ENCODE measurements around the gene ISCA2.

ISCA2 gene

DNA sequence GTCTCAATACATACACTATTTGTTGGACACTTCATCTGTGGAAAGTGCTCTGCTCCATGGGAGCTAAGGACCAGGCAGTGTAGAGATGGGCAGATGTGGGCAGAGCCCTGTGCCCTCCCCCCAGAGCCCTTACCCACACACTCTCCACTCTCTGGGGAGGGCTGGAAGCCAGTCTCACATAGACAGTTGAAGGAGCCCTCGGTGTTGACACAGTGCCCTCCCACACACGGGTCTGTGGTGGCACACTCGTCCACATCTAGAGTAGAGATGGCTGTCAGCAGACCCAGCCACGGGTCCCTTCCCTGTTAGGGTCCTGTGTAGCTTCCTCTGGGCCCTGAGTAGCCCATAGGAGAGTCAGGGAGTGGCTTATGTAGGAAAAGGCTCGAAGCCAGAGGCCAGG lies 14.3 kb downstream of the ISCA2 start:
- no peak for DNase-seq (ENCODE audit: low read depth in 1 of 2, low spot score in 1 of 2)

DNA sequence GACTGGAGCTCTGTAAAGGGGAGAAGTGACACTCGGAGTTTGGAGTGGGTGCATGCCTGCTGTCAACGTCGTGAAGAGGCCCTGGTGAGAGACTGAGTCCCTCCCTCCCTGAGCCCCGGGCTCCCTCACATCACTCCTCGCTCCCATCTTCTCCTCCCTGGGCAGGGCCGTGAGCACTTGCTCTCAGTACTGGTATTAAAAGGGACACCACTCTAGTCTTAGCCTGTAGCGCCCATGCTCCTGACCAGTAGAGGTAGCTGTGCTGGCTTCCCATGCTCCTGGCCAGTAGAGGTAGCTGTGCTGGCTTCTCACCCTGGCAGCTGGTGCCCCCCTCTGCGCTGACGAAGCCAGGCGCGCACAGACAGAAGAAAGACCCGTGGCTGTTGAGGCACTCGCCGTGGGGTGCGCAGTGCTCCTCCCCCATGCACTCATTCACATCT lies 14.7 kb downstream of the ISCA2 start:
- DNase-seq (ENCODE audit: low read depth in 1 of 2, low spot score in 1 of 2): no peak

DNA sequence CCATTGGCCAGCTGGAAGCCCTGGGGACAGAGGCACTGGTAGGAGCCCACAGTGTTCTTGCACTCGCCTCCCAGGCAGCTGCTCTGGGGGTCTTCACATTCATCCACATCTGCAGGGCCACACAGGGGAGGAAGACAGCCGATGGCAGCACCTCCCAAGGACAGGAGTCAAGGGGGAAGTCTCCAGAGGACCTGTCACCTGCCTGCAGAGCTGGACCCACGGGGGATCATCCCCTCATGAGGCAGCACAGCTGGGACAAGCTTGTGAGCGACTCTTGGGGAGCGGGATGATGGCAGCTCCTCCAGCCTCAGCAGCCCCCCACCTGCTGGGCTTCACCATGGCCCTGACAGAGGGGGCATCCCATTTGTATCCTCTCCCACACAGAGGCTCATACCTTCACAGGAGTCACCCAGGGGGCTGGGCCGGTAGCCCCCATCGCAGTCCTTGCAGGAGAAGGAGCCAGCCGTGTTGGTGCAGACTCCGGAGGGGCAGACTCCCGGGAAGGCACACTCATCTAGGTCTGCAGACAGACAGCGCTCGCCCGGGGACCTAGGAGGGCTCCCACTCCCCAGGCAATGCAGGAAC lies 15.4 kb downstream of the ISCA2 start:
- no peak for DNase-seq (ENCODE audit: low read depth in 1 of 2, low spot score in 1 of 2)

DNA sequence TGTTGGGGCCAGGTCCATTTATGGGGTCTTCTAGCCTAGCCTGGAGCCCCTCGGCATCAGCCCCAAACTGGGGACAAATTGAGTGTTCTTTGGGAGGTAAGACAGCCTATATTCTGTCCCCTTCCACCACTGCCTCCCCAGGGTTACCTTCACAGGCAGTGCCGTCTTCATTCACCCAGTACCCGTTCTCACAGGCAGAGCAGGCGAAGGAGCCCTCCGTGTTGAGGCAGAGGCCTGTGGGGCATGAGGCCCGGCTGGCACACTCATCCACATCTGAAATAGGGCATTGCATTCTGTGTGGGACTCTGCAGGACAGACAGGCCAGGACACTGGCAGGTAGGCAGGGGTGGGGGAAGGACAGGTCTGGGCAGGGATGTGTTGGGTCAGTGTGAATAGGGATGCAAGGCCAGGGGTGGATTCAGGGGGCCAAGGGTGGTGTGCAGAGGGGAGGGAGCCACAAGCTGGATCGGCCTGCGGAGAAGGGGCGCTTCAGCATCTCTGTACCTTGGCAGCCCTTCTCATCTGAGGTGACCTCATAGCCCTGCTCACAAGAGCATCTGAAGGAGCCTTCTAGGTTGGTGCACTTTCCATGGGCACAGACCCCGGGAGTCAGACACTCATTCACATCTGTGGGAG lies 16.1 kb downstream of the ISCA2 start:
- no peak for DNase-seq (ENCODE audit: low read depth in 1 of 2, low spot score in 1 of 2)

DNA sequence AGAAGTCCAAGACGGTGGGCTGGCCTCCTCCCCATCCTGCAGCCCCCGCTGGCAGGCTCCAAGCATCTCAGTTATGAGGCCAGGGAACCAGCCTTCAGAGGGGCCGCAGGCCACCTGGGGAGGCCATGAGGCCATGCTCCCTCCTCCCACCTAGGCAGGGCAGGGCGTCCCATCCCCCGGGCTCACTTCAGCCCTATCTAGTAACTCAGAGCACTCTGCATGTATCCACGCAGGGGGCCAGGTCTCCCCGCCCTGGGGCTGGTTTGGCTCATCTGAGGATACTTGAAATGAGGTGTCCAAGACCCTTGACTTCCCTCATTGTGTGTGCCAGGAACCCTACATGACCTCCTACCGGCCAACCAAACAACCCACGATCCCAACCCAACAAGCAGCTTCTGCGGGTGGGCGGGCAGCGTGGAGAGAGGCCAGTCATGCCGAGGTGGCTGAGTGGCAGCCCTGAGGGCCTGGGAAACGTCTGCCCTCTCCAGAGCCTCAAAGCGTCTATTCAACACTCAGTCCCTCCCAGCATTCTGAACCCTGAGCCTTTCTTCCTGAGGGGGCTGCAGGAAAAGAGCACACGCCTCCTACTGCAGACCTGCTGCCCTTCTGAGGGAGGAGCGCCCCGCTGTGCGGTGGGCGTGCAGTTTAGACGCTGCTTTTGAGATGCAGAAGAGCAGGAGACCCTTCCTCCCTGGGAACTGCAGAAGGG lies 16.8 kb downstream of the ISCA2 start:
- DNase-seq (ENCODE audit: low read depth in 1 of 2, low spot score in 1 of 2): no peak

DNA sequence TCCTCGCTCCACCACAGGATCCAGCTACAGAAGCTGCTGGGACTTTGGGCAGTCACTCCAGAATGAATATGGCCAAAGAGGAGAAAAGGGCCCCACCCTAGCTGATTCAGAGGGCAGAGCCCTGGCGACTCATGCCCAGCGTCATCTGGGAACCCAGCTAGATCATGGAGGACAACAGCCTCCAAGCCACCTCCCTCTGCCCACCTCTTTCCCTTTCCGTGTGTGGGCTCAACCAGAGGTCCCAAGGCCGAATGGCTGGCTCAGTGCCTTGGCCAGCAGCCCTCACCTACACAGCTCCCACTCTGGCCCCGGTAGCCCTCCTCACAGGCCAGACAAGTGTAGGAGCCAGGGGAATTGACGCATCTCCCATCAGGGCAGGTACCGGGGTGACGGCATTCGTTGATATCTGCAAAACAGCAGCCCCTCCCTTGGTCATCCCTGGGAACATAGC lies 17.4 kb downstream of the ISCA2 start:
- DNase-seq (ENCODE audit: low read depth in 1 of 2, low spot score in 1 of 2): no peak

DNA sequence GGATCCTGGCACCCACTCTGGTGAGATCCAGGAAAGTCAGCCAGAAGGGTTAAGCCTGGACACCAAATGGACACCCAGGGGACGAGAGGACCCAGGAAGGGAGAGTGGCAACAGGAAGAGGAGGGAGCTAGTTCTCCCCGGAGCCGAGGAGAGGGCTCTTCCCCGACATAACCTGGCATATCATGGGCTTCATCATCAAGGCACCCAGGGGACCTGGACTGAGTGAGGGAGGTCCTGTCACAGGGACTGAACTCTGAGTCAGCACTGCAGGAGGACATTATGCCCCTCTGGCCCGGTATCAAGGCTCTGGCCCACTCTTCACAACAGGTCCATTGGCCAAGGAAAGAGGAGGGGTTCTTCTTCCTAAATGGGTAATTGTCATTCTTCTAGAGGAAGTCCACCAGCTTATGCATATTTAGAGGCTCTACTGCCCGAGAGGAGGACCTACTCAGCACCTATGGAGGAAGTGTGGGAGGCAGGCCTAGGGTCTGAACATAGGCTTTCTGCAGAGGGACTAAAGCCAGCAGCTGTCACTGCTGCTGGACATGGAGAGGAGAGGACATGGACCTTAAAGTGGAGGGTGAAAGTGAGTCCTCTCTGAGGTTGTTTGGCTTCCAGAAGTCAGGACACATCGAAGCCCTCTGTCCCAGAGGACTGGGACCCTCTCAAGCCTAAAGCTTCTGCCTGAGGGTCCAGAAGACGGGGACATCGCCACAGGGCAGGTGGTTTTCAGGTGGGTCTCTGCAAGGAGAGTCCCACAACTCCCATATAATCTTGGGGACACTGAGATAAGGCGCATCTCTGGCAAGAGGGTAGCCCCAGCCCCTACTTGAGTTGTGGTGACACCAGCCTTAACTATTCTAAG lies 18.6 kb downstream of the ISCA2 start:
- no peak for DNase-seq (ENCODE audit: low read depth in 1 of 2, low spot score in 1 of 2)

DNA sequence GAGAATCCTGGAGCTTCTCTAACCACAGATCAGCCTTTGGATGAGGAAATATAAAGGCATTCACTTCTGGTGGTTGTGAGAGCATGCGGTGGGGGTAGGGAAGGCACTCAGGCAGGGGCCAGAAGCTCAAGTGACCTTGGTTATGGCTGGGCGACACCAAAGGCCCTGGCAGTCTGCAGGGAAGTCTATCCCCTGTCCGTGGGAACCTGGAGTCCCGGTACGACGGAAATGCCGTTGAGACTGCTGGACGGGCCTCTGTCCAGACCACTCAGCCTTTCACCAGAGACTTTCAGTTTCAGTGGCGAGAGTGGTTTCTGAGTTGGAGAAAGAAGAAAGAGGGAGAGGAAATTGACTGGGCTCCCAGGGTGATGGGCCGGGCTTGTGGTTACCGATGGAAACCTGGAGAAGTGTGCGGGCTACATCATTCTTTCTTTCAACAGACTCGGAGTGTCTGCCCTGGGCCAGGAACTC lies 20.9 kb downstream of the ISCA2 start:
- no peak for DNase-seq (ENCODE audit: low read depth in 1 of 2, low spot score in 1 of 2)

DNA sequence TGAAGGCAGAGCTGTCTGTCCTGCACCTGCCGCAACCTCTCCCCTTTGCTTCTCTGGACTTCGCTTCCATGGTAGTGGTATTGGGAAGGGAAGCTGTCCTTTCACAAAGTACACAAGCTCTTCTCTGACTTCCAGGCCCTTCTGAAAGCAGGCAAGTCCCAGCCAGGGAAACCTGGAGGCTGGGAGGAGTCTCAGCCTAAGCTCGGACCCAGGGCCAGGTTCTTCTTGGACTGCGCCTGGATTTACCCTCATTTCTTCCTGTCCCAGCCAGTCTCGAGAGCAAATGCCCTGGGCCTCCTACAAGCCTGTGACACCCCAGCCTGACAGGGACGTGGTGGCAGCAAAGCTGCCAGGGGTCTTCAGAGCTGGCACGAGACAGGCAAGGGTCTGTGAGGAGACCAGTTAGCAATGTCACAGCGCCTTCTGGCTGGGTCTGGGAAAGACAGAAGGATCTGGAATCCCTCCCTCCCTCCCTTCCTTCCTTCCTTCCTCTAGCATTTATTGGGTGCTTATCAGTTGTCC lies 22.4 kb downstream of the ISCA2 start:
- DNase-seq (ENCODE audit: low read depth in 1 of 2, low spot score in 1 of 2): no peak

DNA sequence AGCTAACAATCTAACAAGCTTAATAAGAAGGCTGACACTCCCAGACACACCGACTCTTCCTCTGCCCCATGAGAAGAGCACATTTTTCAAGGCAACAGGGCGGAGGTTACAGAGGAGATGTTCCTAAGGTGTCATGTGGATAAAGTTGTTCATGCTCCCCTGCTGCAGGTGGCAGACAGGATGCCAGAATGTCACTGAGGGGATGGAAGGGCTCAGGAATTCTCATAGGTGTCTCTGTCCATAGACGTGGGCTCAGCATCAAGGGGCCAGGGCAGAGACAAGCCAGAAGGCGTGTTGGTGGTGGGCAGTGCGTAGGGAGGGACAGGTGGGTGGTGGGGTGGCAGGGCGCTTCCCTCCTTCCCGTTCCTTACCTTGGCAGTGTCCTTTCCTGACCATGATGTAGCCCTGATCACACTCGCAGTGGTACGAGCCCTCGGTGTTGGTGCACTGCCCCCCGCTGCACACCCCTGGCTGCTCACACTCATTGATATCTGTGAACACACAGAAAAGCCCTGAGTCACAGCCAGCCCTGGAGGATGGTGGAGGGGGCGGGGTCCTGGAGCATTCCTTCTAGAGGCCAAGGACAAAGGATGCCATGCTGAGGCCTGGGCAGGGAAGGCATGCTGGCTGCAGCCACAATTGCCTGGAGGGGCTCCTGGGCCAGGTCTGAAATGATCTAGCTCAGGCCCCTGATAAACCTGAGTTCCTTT lies 23.0 kb downstream of the ISCA2 start:
- no peak for DNase-seq (ENCODE audit: low read depth in 1 of 2, low spot score in 1 of 2)

DNA sequence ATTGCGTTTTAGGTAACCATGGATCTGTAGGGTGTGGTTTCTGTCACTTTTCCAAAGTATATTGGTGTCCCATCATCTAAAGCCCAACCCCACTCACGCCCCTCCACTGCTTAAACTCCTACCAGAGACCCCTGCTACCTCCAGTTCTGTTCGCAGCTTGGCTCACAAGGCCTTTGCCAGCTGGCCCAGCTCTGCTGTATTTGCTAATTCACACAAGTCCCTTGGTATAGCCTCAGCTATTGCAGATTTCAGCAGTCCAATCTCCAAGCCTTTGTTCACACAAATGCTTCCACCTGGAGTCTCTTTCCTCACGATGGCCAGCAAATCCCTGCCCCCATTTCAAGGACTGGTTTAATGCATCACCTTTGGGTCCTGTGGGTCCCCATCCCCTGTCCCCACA lies 24.2 kb downstream of the ISCA2 start:
- DNase-seq (ENCODE audit: low read depth in 1 of 2, low spot score in 1 of 2): no peak

DNA sequence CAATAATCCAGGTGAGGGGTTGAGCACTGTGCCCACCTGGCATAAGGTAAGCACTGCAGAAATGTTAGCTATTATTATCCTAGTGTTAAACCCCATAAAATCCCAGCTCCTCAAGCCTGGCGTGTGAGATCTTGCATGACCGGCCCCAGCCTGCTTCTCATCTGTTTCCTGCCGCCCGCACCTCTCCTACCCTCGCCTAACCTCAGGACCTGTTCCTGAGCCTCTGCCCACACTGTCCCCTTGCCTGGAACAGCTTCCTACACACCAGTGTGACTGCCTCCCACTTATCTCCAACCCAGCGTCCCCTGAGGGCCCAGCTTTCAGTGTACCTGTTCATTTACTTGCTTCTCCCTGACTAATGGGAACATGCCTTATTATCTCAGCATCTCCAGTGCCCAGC lies 24.7 kb downstream of the ISCA2 start:
- DNase-seq (ENCODE audit: low read depth in 1 of 2, low spot score in 1 of 2): no peak

DNA sequence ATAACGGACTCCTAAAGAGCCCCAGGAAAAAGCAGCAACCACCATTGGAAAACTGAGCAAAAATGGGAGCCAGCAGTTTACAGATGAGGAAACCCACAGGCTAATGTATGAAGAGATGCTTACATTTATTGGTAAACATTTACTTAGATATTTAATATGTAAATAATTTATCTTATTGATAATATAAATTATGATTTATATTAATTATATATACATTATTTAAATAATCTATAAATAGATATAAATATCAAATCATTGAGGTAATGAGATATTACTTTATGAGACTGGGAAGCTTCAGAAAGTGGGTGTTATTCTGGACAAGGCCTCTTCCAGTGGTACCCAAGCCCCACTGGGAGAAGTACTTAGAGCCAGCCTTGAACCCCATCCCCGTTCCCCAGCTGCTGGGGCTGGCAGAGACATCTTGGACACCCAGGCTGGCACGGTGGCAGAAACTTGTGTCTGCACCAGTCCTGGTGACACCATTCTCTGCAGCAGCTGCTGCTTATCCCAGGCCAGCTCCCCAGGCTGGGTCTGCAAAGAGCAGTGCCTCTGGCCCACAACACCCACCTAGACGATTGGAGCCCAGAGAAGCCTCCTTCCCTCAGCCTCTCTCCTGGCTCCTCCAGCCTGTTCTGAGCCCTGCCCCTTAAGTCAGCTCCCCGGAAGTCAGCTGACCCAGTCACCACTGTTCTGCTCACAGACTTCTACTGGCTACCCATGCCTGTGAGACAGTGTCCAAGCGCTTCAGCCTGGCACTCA lies 25.9 kb downstream of the ISCA2 start:
- DNase-seq (ENCODE audit: low read depth in 1 of 2, low spot score in 1 of 2): no peak

DNA sequence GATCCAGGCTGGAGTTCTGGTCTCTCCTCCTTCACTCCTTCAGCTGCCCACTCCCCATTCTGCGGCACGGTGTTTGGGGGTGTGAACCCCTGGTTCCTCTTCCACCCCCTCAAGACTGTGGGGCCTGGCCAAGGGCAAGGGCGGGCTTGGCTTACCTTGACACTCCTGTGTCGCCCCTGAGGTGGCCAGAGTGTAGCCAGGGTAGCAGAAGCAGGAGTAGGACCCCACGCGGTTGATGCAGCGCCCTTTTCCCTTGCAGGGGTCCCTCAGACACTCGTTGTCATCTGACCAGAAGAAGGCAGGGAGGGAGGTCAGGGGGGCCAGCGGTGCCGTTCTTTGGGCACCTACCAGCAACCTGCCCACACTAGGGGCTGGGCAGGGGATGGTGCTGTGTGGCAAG lies 28.2 kb downstream of the ISCA2 start:
- no peak for DNase-seq (ENCODE audit: low read depth in 1 of 2, low spot score in 1 of 2)

DNA sequence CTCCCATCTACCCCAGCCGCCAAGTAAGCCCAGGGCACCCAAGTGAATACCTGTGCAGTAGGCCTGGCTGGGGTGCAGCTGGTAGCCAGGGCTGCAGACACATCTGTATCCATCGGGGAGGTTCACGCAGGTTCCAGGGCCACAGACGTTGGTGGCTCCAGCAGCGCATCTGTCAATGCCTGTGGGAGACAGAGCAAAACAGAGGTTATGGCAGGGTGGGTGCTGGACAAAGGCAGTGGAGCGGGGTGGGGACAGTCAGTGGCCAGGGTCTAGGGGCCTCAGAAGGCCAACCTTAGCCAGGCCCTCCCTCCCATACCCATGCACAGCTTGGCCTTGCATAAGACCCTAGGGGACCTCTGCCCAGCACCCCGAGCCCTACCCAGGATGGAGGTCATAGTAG lies 29.2 kb downstream of the ISCA2 start:
- no peak for DNase-seq (ENCODE audit: low read depth in 1 of 2, low spot score in 1 of 2)

DNA sequence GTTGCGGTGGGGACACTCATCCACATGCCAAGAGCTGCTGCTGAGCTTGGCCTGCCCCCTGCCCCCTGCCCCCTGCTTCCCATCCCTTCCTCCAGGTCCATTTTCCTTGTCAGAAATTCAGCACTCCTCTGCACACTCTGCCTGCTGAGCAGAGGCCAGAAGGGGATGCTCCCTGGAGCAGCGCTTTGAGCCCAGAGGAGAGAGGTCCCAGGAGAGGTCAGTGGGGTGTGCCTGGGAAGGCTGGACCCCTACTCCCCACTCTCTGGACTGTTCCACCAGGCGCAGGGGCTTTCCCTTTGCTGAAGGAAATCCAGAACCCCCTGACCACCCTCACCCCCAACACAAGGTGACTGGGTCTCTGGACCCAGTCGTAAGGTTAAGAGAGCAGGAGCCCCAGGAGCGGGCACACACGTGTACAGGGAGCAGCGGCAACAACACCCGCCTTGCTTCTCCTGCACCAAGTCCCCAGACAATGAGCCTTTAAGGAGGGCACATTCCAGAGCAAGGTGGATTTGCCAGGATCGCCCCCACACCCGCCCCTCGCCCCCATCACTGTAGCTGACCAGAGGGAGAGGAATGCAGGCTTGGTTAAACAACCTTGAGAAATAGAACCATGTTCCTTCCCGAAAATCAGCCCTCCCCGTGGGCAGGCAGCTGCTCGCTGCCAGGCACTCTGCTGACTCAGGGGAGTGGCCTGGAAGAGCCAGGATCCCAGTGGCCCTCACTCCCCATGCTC lies 30.7 kb downstream of the ISCA2 start:
- no peak for DNase-seq (ENCODE audit: low read depth in 1 of 2, low spot score in 1 of 2)

DNA sequence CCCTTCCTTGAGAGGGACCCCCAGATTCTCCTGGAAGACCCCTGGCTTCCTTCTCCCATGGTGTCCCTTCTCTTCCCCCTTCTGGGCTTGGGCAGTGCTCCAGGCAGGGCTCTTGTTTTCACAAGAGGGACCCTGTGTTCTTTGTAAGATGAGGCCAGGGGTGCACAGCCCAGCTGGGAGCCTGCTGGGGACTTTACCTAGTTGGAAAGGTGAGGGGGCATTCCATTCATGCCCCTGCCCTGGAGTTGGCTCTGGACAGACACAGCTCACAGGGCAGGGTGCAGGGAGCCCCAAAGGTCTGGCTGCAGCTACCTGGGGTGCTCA lies 31.2 kb downstream of the ISCA2 start:
- DNase-seq (ENCODE audit: low read depth in 1 of 2, low spot score in 1 of 2): no peak

DNA sequence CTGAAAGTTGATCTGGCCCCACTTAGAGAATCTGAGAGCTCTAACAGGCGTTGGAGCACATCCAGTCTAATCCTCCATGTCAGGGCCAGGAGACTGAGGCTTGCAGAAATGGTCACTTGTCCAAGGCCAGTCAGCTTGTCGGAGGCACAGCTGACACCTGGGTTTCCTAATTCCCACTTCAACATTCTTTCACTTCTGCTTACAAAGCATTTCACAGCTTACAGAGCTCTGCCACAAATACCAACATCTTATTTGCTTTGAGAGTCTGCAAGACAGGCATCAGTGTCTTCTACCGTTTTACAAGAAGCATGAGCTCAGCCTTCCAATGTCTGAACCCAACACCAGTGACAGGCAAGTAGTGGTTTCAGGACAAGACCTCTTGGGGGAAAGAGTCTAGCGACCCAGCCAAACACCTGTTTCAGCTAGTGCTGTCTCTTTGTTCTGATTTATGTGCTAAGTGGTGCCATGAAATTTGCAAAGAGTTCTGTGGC lies 31.8 kb downstream of the ISCA2 start:
- no peak for DNase-seq (ENCODE audit: low read depth in 1 of 2, low spot score in 1 of 2)

DNA sequence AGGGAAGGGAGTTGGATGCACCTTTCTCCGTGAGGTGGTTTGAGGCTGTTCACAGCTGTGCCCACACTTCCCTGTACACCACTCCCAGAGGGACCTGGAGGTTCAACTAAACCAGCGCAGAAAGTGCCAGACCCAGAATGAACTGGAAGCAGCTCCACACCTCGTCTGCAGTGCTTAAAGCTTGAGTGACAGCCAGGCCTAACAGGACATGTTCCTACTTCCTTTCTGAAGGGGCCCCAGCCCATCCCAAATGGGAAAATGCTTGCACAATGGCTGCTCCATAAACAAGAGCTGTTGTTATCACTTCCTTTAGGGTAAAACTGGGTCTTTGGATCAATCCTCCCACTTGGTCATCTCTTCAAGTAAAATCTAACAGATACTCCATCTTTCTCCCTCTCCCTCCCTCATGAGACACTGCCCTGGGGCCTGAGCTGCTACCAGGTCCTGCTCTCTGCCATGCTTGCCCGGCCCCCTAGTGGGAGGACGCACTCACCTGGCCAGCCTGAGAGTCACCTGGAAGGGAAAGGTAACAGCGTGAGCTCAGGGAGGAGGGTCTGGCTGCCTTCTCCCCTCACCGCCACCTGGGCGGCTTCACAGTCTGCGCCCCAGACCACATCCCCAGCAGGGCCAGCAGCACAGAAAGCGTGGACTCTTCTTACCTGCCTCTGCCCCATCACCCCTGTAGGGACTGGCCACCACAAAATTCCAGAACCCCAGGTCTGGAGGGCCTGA lies 33.5 kb downstream of the ISCA2 start:
- DNase-seq (ENCODE audit: low read depth in 1 of 2, low spot score in 1 of 2): no peak
